NCI-H345 treated with DMSO at 0.1 percent for 48 hours (cell line): Measurements from ENCODE around the gene PEMT.

Experiments
- DNase-seq: peaks from one replicate; lab custom pipeline; 2025; ENCODE audit not compliant: unreplicated experiment; lab: John Stamatoyannopoulos, UW

Gene PEMT

DNA sequence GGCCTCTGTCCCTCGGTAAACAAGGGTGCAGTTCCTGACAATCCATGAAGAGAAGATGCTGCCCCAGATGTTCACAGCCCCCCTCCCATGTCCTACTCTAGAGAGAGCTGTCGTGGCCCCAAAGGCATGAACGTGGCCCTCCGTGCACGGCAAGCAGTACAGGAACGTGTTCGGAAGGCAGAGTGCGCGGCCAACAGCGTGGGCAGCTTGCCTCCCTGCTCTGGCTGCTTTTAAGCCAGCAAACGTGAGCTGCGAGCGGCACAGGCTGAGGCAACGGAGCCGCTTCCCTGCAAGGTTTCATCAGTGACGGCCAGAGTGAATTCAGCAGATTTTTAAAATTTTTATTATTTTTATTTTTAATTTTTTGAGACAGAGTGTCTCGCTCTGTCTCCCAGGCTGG, 37.2 kb downstream of the PEMT start:
- no peak for DNase-seq

- no peak for DNase-seq
Observed at GRCh38 chr17:17553217-17554195, 38.0 kb downstream of the PEMT start.

DNA sequence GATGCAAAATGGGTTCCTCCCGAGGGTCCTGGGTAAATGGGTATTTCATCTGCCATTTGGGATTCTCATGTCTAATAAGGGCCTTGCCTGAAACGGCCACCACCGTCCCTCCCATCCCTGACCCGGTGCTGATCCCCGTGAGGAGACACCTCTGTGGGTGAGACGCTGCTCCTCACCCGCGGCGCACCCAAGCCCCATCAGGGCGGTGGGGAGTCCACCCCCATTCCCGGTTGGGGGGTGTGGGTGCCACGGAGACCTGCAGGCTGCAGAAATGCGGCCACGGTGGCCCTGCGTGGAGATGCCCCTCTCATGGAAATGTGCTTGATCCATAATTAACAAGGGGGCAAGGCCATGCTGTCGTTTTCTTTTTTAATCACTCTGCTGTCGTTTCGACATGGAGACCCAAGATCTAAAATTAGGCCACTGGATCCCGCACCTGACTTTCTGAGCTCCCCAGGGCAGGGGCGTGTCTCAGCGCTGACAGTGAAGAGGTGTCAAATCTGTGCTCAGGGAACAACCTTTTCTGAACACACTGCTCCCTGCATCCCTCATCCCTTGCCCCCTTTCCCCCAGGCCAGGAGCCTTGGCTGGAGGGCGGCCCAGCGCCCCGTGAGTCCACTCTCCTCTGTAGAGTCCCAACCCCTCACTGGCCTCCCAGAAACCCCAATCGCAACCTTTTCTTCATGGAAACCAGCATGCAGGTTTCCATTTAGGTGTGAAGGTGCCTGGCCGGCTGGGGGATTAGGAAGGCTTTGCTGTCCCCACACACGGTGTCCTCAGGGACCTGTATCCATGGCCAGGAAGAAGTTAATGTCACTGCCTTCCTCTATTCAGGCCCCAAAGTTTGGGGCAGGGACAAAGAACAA, 38.9 kb downstream of the PEMT start:
- no peak for DNase-seq

DNA sequence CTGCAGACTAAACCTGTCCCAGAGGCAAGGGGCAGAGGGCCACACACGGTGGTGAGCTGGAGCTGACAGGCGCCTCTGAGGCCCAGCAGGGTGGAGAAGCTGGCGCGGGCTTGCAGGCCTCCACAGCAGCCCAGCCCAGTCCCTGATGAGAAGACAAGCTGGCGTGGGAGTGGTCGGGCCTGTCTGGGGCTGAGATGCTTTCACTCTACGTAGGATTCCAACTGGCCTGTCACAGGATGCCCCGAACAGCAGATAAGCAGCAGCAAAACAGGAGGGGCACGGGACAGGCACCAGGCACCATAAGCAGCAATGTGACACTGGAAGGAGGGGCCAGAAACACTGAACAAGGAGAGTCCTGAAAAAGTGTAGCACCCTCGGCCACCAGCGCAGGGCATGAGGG, 40.1 kb downstream of the PEMT start:
- no peak for DNase-seq

- no peak for DNase-seq
Observed at GRCh38 chr17:17549732-17550366, 41.7 kb downstream of the PEMT start.

DNA sequence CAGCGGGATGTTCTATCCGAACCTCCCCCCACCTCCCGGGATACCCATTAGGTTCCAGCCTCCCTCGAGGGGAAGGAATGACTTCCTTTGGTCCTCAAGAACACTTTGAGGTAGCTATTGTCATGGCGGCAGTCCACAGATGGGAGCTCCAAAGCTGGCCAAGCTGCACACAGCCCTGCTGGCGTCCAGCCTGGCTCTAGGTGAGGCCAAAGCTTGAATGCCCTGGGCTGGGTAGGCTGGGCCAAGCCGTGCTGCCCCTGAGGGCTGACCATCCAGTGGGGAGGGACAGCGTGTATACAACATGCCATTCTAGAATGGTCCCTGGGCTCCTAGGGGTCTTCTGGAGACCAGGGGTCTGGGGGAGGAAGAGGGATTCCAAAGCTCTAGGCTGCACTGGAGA, 43.5 kb downstream of the PEMT start:
- no peak for DNase-seq

DNA sequence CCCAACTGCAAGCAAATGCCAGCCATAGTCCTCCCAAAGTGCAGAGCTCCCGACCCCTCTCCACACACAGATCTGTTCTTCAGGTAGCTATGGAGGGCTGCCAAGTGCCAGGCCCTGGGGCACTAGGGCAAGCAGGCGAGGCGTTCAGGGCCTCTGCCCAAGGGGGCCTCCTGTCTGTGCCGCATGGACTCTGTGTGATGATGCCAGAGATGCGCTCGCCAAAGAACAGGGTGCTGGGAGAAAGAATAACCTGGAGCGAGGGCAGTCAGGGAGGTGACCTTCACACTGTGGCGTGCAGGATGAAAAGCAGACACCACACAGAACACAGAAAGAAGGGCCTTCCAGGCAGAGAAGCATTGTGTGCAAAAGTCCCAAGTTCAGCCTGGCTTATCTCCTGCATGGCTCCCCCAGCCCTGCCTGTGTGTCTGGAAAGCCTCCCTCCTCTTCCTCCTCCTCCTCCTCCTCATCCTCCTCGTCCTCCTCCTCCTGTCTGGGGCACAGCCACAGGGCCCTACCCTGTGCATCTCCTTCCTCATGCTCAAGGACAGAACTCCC, 44.2 kb downstream of the PEMT start:
- DNase-seq: no peak

DNA sequence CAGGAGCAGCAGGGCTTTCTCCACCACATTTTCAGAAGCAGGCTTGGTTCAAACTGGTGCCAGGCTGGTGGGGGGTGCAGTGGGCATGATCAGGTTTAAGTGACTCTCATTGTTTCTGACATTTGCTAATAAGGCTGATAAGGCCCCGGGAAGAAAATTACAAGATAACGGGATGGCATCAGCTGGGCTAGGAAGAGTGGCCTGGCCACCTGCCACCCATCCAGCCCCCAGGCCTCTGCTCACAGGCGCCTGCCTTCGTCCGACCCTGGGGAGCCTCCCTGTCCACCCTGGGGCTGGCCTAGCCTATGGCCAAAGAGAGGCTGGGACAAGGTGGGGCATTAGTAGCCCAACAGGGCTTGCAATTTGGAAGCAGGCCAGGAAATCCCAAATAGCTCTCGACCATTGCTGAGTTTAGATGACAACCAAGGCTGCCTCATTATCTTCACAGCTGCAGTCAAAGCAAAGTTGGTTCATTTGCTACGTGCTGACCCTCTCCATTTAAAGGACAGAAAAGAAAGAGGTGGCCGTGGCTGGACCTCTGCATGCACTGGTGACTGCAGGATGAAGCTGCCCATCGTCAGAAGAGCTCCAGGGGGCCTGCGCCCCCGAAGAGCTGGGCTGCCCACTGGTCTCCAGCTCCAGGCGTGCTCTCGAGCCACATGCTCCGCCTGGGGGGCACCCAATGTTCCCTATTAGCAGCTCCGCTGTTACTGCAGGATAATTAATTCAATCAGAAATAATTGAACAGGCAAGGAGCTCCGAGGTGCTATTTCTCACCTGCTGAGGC, 44.9 kb downstream of the PEMT start:
- DNase-seq: no peak

DNA sequence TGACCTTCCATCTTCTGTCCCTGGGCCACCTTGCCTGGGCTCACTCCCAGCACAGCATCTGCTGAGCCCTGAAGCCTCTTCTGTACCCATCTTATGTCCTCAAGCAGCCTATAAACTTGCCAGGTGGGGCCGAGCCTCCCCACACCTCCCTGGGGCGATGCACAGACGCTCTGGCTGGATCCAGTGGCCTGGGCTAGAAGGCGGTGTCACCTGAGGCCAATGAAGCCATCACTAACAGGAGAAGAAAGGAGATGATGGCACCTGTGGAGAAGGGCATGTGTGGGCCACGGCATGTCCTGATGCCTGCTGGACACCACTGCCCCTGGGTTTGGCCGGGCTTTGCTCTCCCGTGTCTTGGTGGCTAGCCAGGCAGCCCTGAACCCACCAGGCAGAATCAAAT, 45.5 kb downstream of the PEMT start:
- no peak for DNase-seq

GRCh38 chr17:17545031-17545820, 46.3 kb downstream of the PEMT start:
- DNase-seq: no peak

GRCh38 chr17:17542906-17543635, 48.4 kb downstream of the PEMT start:
- DNase-seq: no peak

DNA sequence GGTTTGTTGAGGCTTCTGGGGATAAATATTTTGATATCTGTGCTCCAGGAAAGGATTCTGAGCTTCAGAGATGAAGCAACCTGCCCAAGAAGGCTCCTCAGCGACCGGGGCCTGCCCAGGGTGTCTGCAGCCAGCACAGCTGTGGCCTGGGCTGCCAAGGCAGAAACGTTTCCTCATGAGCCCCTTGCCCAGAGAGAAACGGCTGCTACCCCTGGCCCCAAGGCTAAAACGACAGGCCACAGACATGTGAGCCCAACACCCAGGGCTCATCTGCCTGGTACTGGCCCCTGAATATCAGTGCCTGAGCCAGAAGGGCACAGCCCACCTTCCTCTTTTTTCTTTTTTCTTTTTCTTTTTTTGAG, 49.9 kb downstream of the PEMT start:
- no peak for DNase-seq

GRCh38 chr17:17540935-17541639, 50.4 kb downstream of the PEMT start:
- no peak for DNase-seq

GRCh38 chr17:17540278-17540906, 51.1 kb downstream of the PEMT start:
- DNase-seq: peak; percentile 2

DNA sequence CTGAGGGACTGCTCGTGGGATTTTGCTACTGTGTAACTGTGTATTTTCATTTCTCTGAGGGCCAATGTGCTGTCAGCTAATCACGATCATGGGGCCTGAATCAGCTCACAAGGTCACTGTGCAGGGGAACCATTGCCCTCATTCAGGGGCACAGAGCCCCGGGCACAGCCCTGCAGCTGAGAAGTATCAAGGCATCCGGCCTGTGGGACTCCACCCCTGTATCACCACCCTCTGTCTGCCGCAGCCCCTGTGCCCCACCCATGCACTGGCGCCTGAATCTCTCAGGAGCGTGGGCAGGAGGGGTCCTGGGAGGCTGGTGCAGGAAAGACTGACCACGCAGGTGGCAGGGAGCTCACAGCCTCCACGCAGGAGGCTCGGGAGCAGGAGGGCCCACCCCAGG, 51.9 kb downstream of the PEMT start:
- no peak for DNase-seq

GRCh38 chr17:17538417-17539391, 52.8 kb downstream of the PEMT start:
- peak; percentile 56 for DNase-seq
